Liver (tissue), 9 donors: ENCODE data around the gene OLA1. TPM values are rescaled to one million over a fixed set of nuclear protein-coding genes. Genes with fewer than 3 reads are reported as not detected.

Experiments
- DNase-seq: peaks from one replicate; pipeline ENCODE4 v3.0.0-alpha.2; 2017; ENCODE audit warnings: low spot score
- H3K27ac ChIP-seq, 2 donors: one replicate each; pipeline ENCODE4 v1.7.0; 2013; ENCODE audit warnings: inconsistent platforms in 2 of 2, low read length in 2 of 2, control low read depth in 1 of 2, low read depth in 1 of 2, mild to moderate bottlenecking in 1 of 2
- H3K27me3 ChIP-seq, 4 donors: one replicate each; pipeline versions ENCODE4 v1.6.1 to v1.7.0; 2013; ENCODE audit warnings: low read length in 3 of 4, inconsistent platforms in 1 of 4, mild to moderate bottlenecking in 1 of 4, moderate library complexity in 1 of 4; ENCODE audit not compliant: control insufficient read depth in 4 of 4, insufficient read depth in 4 of 4
- H3K36me3 ChIP-seq, 4 donors: one replicate each; pipeline versions ENCODE4 v1.6.1 to v1.7.0; 2013; ENCODE audit warnings: low read length in 3 of 4, mild to moderate bottlenecking in 3 of 4, low read depth in 1 of 4, moderate library complexity in 1 of 4; ENCODE audit not compliant: control insufficient read depth in 4 of 4, insufficient read depth in 3 of 4
- H3K4me1 ChIP-seq, 4 donors: one replicate each; pipeline versions ENCODE4 v1.6.1 to v1.7.0; 2013; ENCODE audit warnings: low read length in 3 of 4, mild to moderate bottlenecking in 3 of 4, moderate library complexity in 1 of 4; ENCODE audit not compliant: control insufficient read depth in 4 of 4, insufficient read depth in 4 of 4
- H3K4me3 ChIP-seq, 3 donors: one replicate each; pipeline versions ENCODE4 v1.6.1 to v1.7.0; 2013; ENCODE audit warnings: low read length in 3 of 3, control low read depth in 1 of 3, low read depth in 1 of 3, mild to moderate bottlenecking in 1 of 3
- H3K9ac ChIP-seq, 2 donors: one replicate each; pipeline ENCODE4 v1.7.0; 2013; ENCODE audit warnings: low read length in 2 of 2, mild to moderate bottlenecking in 2 of 2, moderate library complexity in 2 of 2, control low read depth in 1 of 2, low read depth in 1 of 2
- H3K9me3 ChIP-seq, 4 donors: one replicate each; pipeline versions ENCODE4 v1.6.1 to v1.7.0; 2013; ENCODE audit warnings: low read length in 3 of 4; ENCODE audit not compliant: control insufficient read depth in 4 of 4
- ATF3 ChIP-seq: IDR thresholded peaks from 2 replicates; pipeline ENCODE4 v1.6.1; 2016; ENCODE audit warnings: antibody characterized with exemption
- CTCF ChIP-seq: fragments of 150-350 bp; IDR thresholded peaks from 2 replicates; pipeline ENCODE4 v1.5.1; 2017; ENCODE audit warnings: improper control_type of control experiment, low read depth, low read length; ENCODE audit not compliant: missing input control
- EGR1 ChIP-seq, 2 donors: IDR thresholded peaks; 2 replicates each; pipeline ENCODE4 v1.6.1; 2016 to 2018; ENCODE audit warnings: antibody characterized with exemption in 2 of 2, low read depth in 2 of 2
- FOXA1 ChIP-seq: IDR thresholded peaks from 2 replicates; pipeline ENCODE4 v1.6.1; 2016; ENCODE audit warnings: antibody characterized with exemption
- FOXA2 ChIP-seq: IDR thresholded peaks from 2 replicates; pipeline ENCODE4 v1.6.1; 2016; ENCODE audit warnings: antibody characterized with exemption
- GABPA ChIP-seq, 2 donors: IDR thresholded peaks in 1 of 2; conservative IDR thresholded peaks in 1 of 2; 2 replicates each; pipeline ENCODE4 v1.6.1; 2016; ENCODE audit warnings: antibody characterized with exemption in 2 of 2, mild to moderate bottlenecking in 1 of 2, moderate library complexity in 1 of 2
- HNF4A ChIP-seq, 2 donors: conservative IDR thresholded peaks; 2 replicates each; pipeline ENCODE4 v1.6.1; 2016; ENCODE audit warnings: antibody characterized with exemption in 2 of 2, mild to moderate bottlenecking in 2 of 2
- HNF4G ChIP-seq: IDR thresholded peaks from 2 replicates; pipeline ENCODE4 v1.6.1; 2016; ENCODE audit warnings: antibody characterized with exemption
- JUND ChIP-seq, 2 donors: IDR thresholded peaks; 2 replicates each; pipeline ENCODE4 v1.6.1; 2016; ENCODE audit warnings: antibody characterized with exemption in 2 of 2
- MAX ChIP-seq: IDR thresholded peaks from 2 replicates; pipeline ENCODE4 v1.6.1; 2016; ENCODE audit warnings: antibody characterized with exemption
- NR2F2 ChIP-seq: IDR thresholded peaks from 2 replicates; pipeline ENCODE4 v1.6.1; 2016; ENCODE audit warnings: antibody characterized with exemption
- RAD21 ChIP-seq, 2 donors: IDR thresholded peaks; 2 replicates each; pipeline ENCODE4 v1.6.1; 2016; ENCODE audit warnings: antibody characterized with exemption in 2 of 2, mild to moderate bottlenecking in 2 of 2
- REST ChIP-seq: IDR thresholded peaks from 2 replicates; pipeline ENCODE4 v1.6.1; 2016; ENCODE audit warnings: antibody characterized with exemption, mild to moderate bottlenecking
- RXRA ChIP-seq, 2 donors: IDR thresholded peaks; 2 replicates each; pipeline ENCODE4 v1.6.1; 2017 to 2018; ENCODE audit warnings: antibody characterized with exemption in 2 of 2, mild to moderate bottlenecking in 1 of 2
- SP1 ChIP-seq: IDR thresholded peaks from 2 replicates; pipeline ENCODE4 v1.6.1; 2018; ENCODE audit warnings: antibody characterized with exemption, mild to moderate bottlenecking
- TAF1 ChIP-seq: conservative IDR thresholded peaks from 2 replicates; pipeline ENCODE4 v1.6.1; 2016; ENCODE audit warnings: antibody characterized with exemption, mild to moderate bottlenecking
- YY1 ChIP-seq: IDR thresholded peaks from 2 replicates; pipeline ENCODE4 v1.6.1; 2016; ENCODE audit warnings: antibody characterized with exemption, mild to moderate bottlenecking
- ZBTB33 ChIP-seq: IDR thresholded peaks from 2 replicates; pipeline ENCODE4 v1.6.1; 2016; ENCODE audit warnings: antibody characterized with exemption
- whole genome bisulfite sequencing: extraction: QIAGEN DNeasy Blood & Tissue Kit; methylation state at CpG from one replicate; pipeline ENCODE4 v1.1.7; 2013; 5-methylcytosine and 5-hydroxymethylcytosine counted together
- polyA plus RNA-seq, 2 donors: library from polyadenylated mRNA; stranded (reverse) in 1 of 2; unstranded in 1 of 2; fragments of 200-250 nt in 1 of 2; fragments of >200 nt in 1 of 2; fragmentation: Nextera tagmentation in 1 of 2; extraction: Ambion mirVana in 1 of 2; gene quantifications; one replicate each; pipeline versions ENCODE4 v1.2.1 to v1.2.3, GENCODE V29; 2013 to 2015
- total RNA-seq, 2 donors: library from RNA; depleted of rRNA; stranded (reverse); fragments of >200 nt; gene quantifications; one replicate each; pipeline ENCODE4 v1.2.3, GENCODE V29; 2014
- donor health status: healthy.
- donor health status: healthy.
- donor health status: healthy.
- donor health status: healthy.
- donor health status: healthy.

Gene OLA1
- total and polyA plus RNA-seq, 4 donors = 23.4 to 38.1 (median 32.3) TPM

GRCh38 chr2:174059178-174059883 lies 189.0 kb downstream of the OLA1 start:
- 82% methylated on average over 6 of the region's 6 CpGs for WGBS
- no peaks in the 10 kb centered on the region for H3K36me3 ChIP-seq
- no peak overlapping the region for H3K27ac ChIP-seq
- no peaks in the 10 kb centered on the region for H3K9me3 ChIP-seq
- no peaks in the 10 kb centered on the region for H3K27me3 ChIP-seq
- H3K9ac ChIP-seq = no peak overlapping the region
- DNase-seq = no peak
- peaks cover 0 to 3% (median 0%) of the 10 kb centered on the region in 4 donors for H3K4me1 ChIP-seq
- TF ChIP-seq RAD21 (IDR thresholded peaks at IDR 0.05) (no peak), JUND (IDR thresholded peaks at IDR 0.05) (no peak), FOXA1 (no peak), GABPA (IDR thresholded peaks at IDR 0.05 in 1 of 2, conservative IDR thresholded peaks at IDR 0.05 in 1 of 2) (no peak), ZBTB33 (no peak), HNF4A (conservative IDR thresholded peaks at IDR 0.05) (no peak), YY1 (no peak), RXRA (IDR thresholded peaks at IDR 0.05) (no peak), MAX (no peak), FOXA2 (no peak), NR2F2 (no peak), CTCF (no peak), ATF3 (no peak), HNF4G (no peak), REST (no peak), TAF1 (no peak), SP1 (no peak), EGR1 (IDR thresholded peaks at IDR 0.05; ENCODE audit: low read depth in 2 of 2) (no peak)
- no peak overlapping the region for H3K4me3 ChIP-seq
